Spinal cord (tissue), 10 donors: ENCODE results near the gene TRPM4. TPM values are rescaled to one million over a fixed set of nuclear protein-coding genes. Genes with fewer than 3 reads are reported as not detected.
"Not testable (repeated sequence)": the region's sequence is repeated elsewhere in the genome, so short reads cannot be mapped to it uniquely, and the experiment has no call there.

ENCODE experiments used
- DNase-seq, 6 donors: peaks; one replicate each; pipeline versions ENCODE4 v3.0.0 to v3.0.0-alpha.2; 2013 to 2015; ENCODE audit warnings: low spot score in 6 of 6, low read depth in 4 of 6
- H3K27ac ChIP-seq: one replicate; pipeline ENCODE4 v1.5.1; 2013; ENCODE audit warnings: low read depth, low read length, control low read depth
- H3K27me3 ChIP-seq: one replicate; pipeline ENCODE4 v1.6.1; 2013; ENCODE audit warnings: low read length; ENCODE audit not compliant: control insufficient read depth, insufficient read depth
- H3K36me3 ChIP-seq: one replicate; pipeline ENCODE4 v1.6.1; 2013; ENCODE audit warnings: low read length; ENCODE audit not compliant: control insufficient read depth, insufficient read depth
- H3K4me1 ChIP-seq: one replicate; pipeline ENCODE4 v1.6.1; 2013; ENCODE audit warnings: low read length; ENCODE audit not compliant: control insufficient read depth, insufficient read depth
- H3K4me3 ChIP-seq: one replicate; pipeline ENCODE4 v1.5.1; 2013; ENCODE audit warnings: low read depth, low read length, control low read depth
- H3K9me3 ChIP-seq: one replicate; pipeline ENCODE4 v1.6.1; 2013; ENCODE audit warnings: low read length; ENCODE audit not compliant: control insufficient read depth, insufficient read depth
- WGBS: methylation state at CpG from one replicate; pipeline ENCODE4 v1.1.5; 2013; ENCODE audit warnings: missing lambda C conversion rate; ENCODE audit not compliant: insufficient coverage; 5-methylcytosine and 5-hydroxymethylcytosine counted together
- polyA plus RNA-seq, 2 donors: library from polyadenylated mRNA; unstranded; fragments of 120-200 nt; gene quantifications; one replicate each; pipeline ENCODE4 v1.2.1, GENCODE V29; 2013; ENCODE audit not compliant: insufficient read length in 2 of 2
- total RNA-seq, 2 donors: library from RNA; depleted of rRNA in 1 of 2; stranded (reverse); fragments of 120-200 nt in 1 of 2; fragments of >200 nt in 1 of 2; gene quantifications; one replicate each; pipeline versions ENCODE4 v1.2.3 to v1.2.4, GENCODE V29; 2013 to 2014
- donor health status: healthy.

The TRPM4 gene
- total and polyA plus RNA-seq, 4 donors = 9.2 to 30.7 (median 15.1) TPM

- Histone ChIP-seq H3K4me3 (no peak overlapping the region), H3K9me3 (no peaks in the 10 kb centered on the region), H3K36me3 (peaks cover 29% of the 10 kb centered on the region), H3K27ac (no peak overlapping the region), H3K4me1 (peaks cover 18% of the 10 kb centered on the region), H3K27me3 (no peaks in the 10 kb centered on the region)
- no CpG with 5 or more reads among the region's 4 CpGs for WGBS
- no peak for DNase-seq
These were observed 31.0 kb upstream of the TRPM4 start for GRCh38 chr19:49126575-49126974.

- Histone ChIP-seq H3K4me3 (peak overlapping the region; percentile 12), H3K27ac (peak overlapping the region; percentile 73), H3K36me3 (peaks cover 33% of the 10 kb centered on the region), H3K4me1 (peaks cover 18% of the 10 kb centered on the region)
- WGBS = 100% methylated on average over 1 of the region's 12 CpGs
- not testable (repeated sequence) for H3K27me3 ChIP-seq, H3K9me3 ChIP-seq, DNase-seq
These were observed 30.4 kb upstream of the TRPM4 start for GRCh38 chr19:49127225-49127624.

- H3K36me3 ChIP-seq = peaks cover 36% of the 10 kb centered on the region
These were observed 29.7 kb upstream of the TRPM4 start for GRCh38 chr19:49127674-49128544.

GRCh38 chr19:49128545-49129237, 28.9 kb upstream of the TRPM4 start:
- Histone ChIP-seq H3K27me3 (no peaks in the 10 kb centered on the region), H3K4me3 (peak overlapping the region; percentile 22), H3K4me1 (peaks cover 23% of the 10 kb centered on the region), H3K9me3 (no peaks in the 10 kb centered on the region), H3K27ac (no peak overlapping the region), H3K36me3 (peaks cover 44% of the 10 kb centered on the region)
- DNase-seq = no peak
- WGBS = 58% methylated on average over 15 of the region's 15 CpGs

More at GRCh38 chr19:49127674-49128544, 29.7 kb upstream of the TRPM4 start:
- H3K4me1 ChIP-seq = peaks cover 18% of the 10 kb centered on the region
- DNase-seq = peak in 5 of 6 donors; percentile 86 to 98 (median 91)
- H3K4me3 ChIP-seq = peak overlapping the region; percentile 22
- whole genome bisulfite sequencing = 3% methylated on average over 53 of the region's 63 CpGs
- H3K27me3 ChIP-seq = no peaks in the 10 kb centered on the region
- H3K27ac ChIP-seq = peak overlapping the region; percentile 73
- H3K9me3 ChIP-seq = no peaks in the 10 kb centered on the region

- Histone ChIP-seq H3K9me3 (no peaks in the 10 kb centered on the region), H3K4me1 (peaks cover 29% of the 10 kb centered on the region), H3K27me3 (no peaks in the 10 kb centered on the region), H3K4me3 (no peak overlapping the region), H3K27ac (no peak overlapping the region), H3K36me3 (peaks cover 49% of the 10 kb centered on the region)
- whole genome bisulfite sequencing = 58% methylated on average over 16 of the region's 16 CpGs
- no peak for DNase-seq
These were observed 28.4 kb upstream of the TRPM4 start for GRCh38 chr19:49129238-49129583.

- Histone ChIP-seq H3K36me3 (peaks cover 60% of the 10 kb centered on the region), H3K4me3 (no peak overlapping the region), H3K27me3 (no peaks in the 10 kb centered on the region), H3K27ac (no peak overlapping the region), H3K9me3 (no peaks in the 10 kb centered on the region), H3K4me1 (peaks cover 29% of the 10 kb centered on the region)
- 95% methylated on average over 24 of the region's 24 CpGs for WGBS
- no peak for DNase-seq
These were observed 27.3 kb upstream of the TRPM4 start for GRCh38 chr19:49130325-49130724.

- Histone ChIP-seq H3K36me3 (peaks cover 84% of the 10 kb centered on the region), H3K4me3 (peak overlapping the region; percentile 24), H3K9me3 (no peaks in the 10 kb centered on the region), H3K27me3 (no peaks in the 10 kb centered on the region), H3K4me1 (peaks cover 23% of the 10 kb centered on the region), H3K27ac (no peak overlapping the region)
- 35% methylated on average over 48 of the region's 49 CpGs for WGBS
- no peak for DNase-seq
These were observed 24.5 kb upstream of the TRPM4 start for GRCh38 chr19:49132974-49133609.

- Histone ChIP-seq H3K27me3 (no peaks in the 10 kb centered on the region), H3K4me1 (peaks cover 15% of the 10 kb centered on the region), H3K36me3 (peaks cover 85% of the 10 kb centered on the region), H3K9me3 (no peaks in the 10 kb centered on the region), H3K27ac (no peak overlapping the region), H3K4me3 (peak overlapping the region; percentile 24)
- WGBS = 37% methylated on average over 41 of the region's 42 CpGs
- DNase-seq = peak in 2 of 6 donors; percentile 57 to 72
These were observed 23.8 kb upstream of the TRPM4 start for GRCh38 chr19:49133621-49134454.

GRCh38 chr19:49135686-49136085, 21.9 kb upstream of the TRPM4 start:
- Histone ChIP-seq H3K27ac (no peak overlapping the region), H3K27me3 (no peaks in the 10 kb centered on the region), H3K36me3 (peaks cover 76% of the 10 kb centered on the region), H3K9me3 (no peaks in the 10 kb centered on the region), H3K4me1 (peaks cover 15% of the 10 kb centered on the region), H3K4me3 (no peak overlapping the region)
- DNase-seq = no peak
- 100% methylated on average over 1 of the region's 5 CpGs for WGBS
